22Rv1 (cell line): ENCODE measurements around the gene MROH2A.

Source experiments
- H3K27ac ChIP-seq: fragments of 450-650 bp; 2 replicates; pipeline ENCODE4 v1.5.1; 2017
- ZFX ChIP-seq: fragments of 450-650 bp; IDR thresholded peaks from 2 replicates; pipeline ENCODE4 v1.6.1; 2017; ENCODE audit warnings: antibody characterized with exemption, borderline replicate concordance
- TF ChIP-seq, protein P1 (sequence below): fragments of 450-650 bp; IDR thresholded peaks from 2 replicates; pipeline ENCODE4 v1.5.1; 2017; ENCODE audit warnings: mild to moderate bottlenecking

Gene MROH2A

DNA sequence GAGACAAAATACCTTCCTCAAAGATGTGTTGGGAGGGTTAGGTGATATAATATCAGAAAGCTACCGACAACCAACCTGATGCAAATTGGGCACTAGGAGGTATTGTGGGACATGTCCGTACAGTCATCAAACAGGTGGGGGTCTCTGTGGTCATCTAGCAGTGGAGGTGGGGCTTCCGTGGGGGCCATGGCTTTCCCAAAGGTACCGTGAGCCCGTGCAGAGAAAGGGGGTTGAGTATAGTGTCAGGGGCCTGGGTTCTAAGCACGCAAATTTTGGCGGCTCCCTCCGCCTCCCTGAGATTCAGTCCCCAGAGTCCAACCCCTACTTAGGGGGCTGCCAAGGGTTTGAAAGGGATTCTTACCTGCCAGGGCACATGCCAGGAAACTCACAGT lies 43.6 kb downstream of the MROH2A start:
- TF ChIP-seq, protein P1, sequence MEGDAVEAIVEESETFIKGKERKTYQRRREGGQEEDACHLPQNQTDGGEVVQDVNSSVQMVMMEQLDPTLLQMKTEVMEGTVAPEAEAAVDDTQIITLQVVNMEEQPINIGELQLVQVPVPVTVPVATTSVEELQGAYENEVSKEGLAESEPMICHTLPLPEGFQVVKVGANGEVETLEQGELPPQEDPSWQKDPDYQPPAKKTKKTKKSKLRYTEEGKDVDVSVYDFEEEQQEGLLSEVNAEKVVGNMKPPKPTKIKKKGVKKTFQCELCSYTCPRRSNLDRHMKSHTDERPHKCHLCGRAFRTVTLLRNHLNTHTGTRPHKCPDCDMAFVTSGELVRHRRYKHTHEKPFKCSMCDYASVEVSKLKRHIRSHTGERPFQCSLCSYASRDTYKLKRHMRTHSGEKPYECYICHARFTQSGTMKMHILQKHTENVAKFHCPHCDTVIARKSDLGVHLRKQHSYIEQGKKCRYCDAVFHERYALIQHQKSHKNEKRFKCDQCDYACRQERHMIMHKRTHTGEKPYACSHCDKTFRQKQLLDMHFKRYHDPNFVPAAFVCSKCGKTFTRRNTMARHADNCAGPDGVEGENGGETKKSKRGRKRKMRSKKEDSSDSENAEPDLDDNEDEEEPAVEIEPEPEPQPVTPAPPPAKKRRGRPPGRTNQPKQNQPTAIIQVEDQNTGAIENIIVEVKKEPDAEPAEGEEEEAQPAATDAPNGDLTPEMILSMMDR: no peak
- TF ChIP-seq ZFX: no peak
- H3K27ac ChIP-seq: no peak overlapping the region

DNA sequence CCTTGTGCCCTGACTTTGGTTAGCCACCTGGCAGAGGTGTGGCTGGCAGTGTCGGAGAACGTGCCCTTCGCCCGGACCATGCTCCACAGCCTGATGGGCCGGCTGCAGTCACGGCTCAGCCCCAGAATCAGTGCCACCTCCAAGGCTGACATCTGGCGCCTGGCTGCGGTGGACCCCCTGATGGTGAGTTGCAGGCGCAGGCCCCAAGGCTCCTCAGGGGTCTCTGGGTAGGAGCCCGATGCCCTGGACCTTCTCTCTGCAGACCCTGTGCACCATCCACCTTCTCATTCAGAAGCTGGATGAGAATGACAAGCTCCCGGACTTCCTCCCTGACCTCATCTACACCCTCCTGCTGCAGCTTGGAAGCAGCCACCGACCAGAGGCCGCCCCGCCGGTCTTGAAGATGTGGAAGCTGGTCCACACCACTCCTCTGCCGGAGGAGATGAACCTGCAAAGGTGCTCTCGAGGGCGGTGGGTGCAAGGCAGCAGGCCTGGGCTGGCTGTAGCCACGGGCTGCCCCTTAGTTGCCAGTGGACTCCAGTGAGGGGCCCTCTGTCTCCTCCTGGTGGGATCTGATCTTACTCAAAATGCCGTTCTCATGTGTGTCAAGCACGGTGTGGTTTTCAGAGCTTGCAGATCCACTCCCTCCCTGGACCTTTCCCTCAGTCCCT lies 44.1 kb downstream of the MROH2A start:
- TF ChIP-seq ZFX: no peak
- TF ChIP-seq, protein P1: no peak
- no peak overlapping the region for H3K27ac ChIP-seq

- H3K27ac ChIP-seq: no peak overlapping the region
- TF ChIP-seq, protein P1: no peak
- TF ChIP-seq ZFX: no peak
Observed at GRCh38 chr2:233822781-233823730, 44.9 kb downstream of the MROH2A start.

- TF ChIP-seq, protein P1: no peak
- TF ChIP-seq ZFX: no peak
- no peak overlapping the region for H3K27ac ChIP-seq
Observed at GRCh38 chr2:233823731-233824121, 45.6 kb downstream of the MROH2A start.

GRCh38 chr2:233824373-233824772 lies 46.2 kb downstream of the MROH2A start:
- no peak for TF ChIP-seq ZFX
- TF ChIP-seq, protein P1: no peak
- no peak overlapping the region for H3K27ac ChIP-seq

GRCh38 chr2:233828546-233829192 lies 50.5 kb downstream of the MROH2A start:
- TF ChIP-seq ZFX: no peak
- TF ChIP-seq, protein P1: no peak
- H3K27ac ChIP-seq: no peak overlapping the region
